Esophagus (tissue), 2 donors: Measurements from ENCODE around the gene RBM19. TPM values are rescaled to one million over a fixed set of nuclear protein-coding genes. Genes with fewer than 3 reads are reported as not detected.

Experiments
- H3K27ac ChIP-seq, 2 donors: one replicate each; pipeline ENCODE4 v1.5.1; 2013; ENCODE audit warnings: low read depth in 2 of 2, mild to moderate bottlenecking in 2 of 2, inconsistent platforms in 1 of 2, low read length in 1 of 2, moderate library complexity in 1 of 2
- H3K27me3 ChIP-seq, 2 donors: one replicate each; pipeline ENCODE4 v1.6.1; 2013; ENCODE audit warnings: low read length in 2 of 2, control low read depth in 1 of 2, mild to moderate bottlenecking in 1 of 2; ENCODE audit not compliant: insufficient read depth in 2 of 2, control insufficient read depth in 1 of 2
- H3K36me3 ChIP-seq, 2 donors: one replicate each; pipeline ENCODE4 v1.6.1; 2013; ENCODE audit warnings: low read length in 1 of 2; ENCODE audit not compliant: control insufficient read depth in 2 of 2, insufficient read depth in 2 of 2
- H3K4me1 ChIP-seq, 2 donors: one replicate each; pipeline ENCODE4 v1.6.1; 2013; ENCODE audit warnings: low read length in 1 of 2; ENCODE audit not compliant: control insufficient read depth in 2 of 2, insufficient read depth in 2 of 2
- H3K4me3 ChIP-seq, 2 donors: one replicate each; pipeline ENCODE4 v1.5.1; 2013; ENCODE audit warnings: low read length in 2 of 2, mild to moderate bottlenecking in 2 of 2, low read depth in 1 of 2, moderate library complexity in 1 of 2
- H3K9me3 ChIP-seq, 2 donors: one replicate each; pipeline ENCODE4 v1.6.1; 2013; ENCODE audit warnings: mild to moderate bottlenecking in 2 of 2, low read depth in 1 of 2, low read length in 1 of 2, moderate library complexity in 1 of 2; ENCODE audit not compliant: control insufficient read depth in 2 of 2, insufficient read depth in 1 of 2
- WGBS, 2 donors: extraction: QIAGEN DNeasy Blood & Tissue Kit; methylation state at CpG; one replicate each; pipeline ENCODE4 v1.1.7; 2013; 5-methylcytosine and 5-hydroxymethylcytosine counted together
- polyA plus RNA-seq, 2 donors: library from polyadenylated mRNA; stranded (reverse); fragments of 200-250 nt; gene quantifications; one replicate each; pipeline ENCODE4 v1.2.3, GENCODE V29; 2013
- donor health status: healthy with polysubstance abuse.
- donor health status: Bipolar disorder and iron deficiency.

RBM19 gene
- polyA plus RNA-seq, 2 donors: 10.2 to 18.5 TPM

DNA sequence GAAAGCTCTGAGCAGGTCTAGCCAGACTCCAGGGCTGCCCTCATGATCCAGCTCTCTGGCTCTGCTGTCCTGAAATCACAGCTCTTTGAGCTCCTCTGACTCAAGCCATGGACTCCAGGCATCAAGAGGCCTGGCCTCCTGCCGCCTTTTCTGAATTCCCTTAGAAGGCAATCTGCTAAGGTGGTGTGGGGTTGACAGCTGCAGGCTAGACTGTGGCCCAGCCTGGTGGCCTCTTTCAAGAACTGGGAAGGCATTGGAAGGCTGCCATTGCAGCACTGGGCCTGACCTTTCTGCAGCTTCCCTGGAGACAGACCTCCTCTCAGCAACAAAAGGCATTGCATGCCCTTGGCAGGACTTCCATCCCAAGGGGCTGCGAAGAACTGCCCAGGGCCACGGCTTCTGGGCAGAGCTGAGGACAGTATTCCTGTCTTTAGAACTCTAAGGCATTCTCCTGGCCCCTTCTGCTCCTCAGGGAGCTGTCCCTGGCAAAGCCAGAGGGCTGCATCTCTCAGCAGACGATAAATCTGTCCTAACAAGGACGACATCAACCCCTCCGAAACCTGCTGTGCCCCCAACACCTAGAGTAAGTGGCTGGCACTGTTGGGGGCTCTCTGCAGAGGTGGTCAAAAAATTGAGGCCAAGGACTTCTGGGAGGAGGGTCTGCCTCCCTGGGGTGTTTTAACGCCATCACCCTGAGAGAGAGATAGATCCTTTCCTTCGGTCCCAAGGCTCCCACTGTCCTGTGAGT is 115.6 kb downstream of the RBM19 start:
- Histone ChIP-seq H3K4me1 (no peaks in the 10 kb centered on the region), H3K4me3 (no peak overlapping the region), H3K27ac (no peak overlapping the region), H3K36me3 (peaks cover 2 to 12% of the 10 kb centered on the region in 2 donors), H3K27me3 (no peaks in the 10 kb centered on the region), H3K9me3 (no peaks in the 10 kb centered on the region)
- 83% methylated on average over 8 of the region's 8 CpGs for WGBS, 2 donors

DNA sequence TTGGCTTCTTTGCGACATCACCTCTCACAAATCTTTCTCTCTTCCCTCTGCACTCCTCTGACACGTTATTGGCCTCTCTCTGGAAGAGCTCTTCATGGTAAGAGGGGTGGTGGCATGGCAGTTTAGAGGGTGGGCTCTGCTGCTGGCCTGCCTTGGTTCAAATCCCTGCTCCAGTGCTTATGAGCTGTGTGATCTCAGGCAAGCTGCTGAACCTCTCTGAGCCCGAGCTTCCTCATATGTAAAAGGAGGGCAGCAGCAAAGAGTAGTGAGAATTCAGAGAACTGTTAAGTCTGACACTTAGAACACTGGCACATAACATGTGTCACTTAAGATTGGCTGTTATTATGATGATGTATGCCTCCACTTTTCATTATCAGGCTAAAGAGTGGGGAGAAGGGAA is 118.3 kb downstream of the RBM19 start:
- no peak overlapping the region for H3K4me3 ChIP-seq
- peaks cover 0 to 23% of the 10 kb centered on the region in 2 donors for H3K36me3 ChIP-seq
- no peaks in the 10 kb centered on the region for H3K9me3 ChIP-seq
- WGBS, 2 donors: 86 to 88% methylated on average over 3 of the region's 3 CpGs
- H3K4me1 ChIP-seq: no peaks in the 10 kb centered on the region
- H3K27me3 ChIP-seq: no peaks in the 10 kb centered on the region
- no peak overlapping the region for H3K27ac ChIP-seq

DNA sequence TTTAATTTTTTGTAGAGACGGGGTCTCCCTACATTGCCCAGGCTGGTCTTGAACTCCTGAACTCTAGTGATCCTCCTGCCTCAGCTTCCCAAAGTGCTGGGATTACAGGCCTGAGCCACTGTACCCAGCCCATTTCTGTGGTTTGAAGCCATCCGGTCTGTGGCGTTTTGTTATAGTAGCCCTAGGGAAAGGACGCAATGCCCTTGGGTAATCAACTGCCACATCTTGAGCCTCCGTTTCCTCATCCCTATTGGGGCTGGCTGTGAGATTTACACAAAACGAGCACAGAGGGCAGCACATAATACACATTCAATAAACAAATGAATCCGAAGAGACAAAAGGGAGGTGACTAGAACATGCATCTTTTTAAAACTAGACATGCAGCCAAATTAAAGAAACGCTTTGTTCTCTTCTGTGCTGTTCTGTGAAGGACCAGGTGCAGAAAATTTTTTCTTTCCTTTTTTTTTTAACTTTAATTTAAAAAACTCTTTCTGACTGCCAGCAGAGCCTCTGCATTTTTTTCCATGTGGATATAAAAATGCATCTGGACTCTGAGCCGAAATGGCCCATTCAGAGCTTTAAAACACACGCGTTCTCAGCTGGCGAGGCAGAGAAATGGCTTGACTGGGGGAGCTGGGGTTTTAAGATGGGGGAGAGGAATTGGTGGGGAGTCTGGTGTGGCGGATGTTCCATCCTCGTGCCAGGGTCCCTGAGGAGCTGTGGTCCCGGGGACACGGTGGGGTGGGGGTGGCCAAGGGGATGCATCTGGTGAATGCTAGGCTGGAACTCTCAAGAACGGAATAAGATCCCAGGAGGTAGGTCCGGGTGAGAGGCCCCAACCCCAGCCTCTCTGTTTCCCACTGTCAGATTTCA is 119.0 kb downstream of the RBM19 start:
- no peaks in the 10 kb centered on the region for H3K9me3 ChIP-seq
- no peaks in the 10 kb centered on the region for H3K4me1 ChIP-seq
- peaks cover 0 to 22% of the 10 kb centered on the region in 2 donors for H3K36me3 ChIP-seq
- no peak overlapping the region for H3K27ac ChIP-seq
- WGBS, 2 donors: 89 to 92% methylated on average over 18 of the region's 18 CpGs
- H3K4me3 ChIP-seq: no peak overlapping the region
- no peaks in the 10 kb centered on the region for H3K27me3 ChIP-seq

DNA sequence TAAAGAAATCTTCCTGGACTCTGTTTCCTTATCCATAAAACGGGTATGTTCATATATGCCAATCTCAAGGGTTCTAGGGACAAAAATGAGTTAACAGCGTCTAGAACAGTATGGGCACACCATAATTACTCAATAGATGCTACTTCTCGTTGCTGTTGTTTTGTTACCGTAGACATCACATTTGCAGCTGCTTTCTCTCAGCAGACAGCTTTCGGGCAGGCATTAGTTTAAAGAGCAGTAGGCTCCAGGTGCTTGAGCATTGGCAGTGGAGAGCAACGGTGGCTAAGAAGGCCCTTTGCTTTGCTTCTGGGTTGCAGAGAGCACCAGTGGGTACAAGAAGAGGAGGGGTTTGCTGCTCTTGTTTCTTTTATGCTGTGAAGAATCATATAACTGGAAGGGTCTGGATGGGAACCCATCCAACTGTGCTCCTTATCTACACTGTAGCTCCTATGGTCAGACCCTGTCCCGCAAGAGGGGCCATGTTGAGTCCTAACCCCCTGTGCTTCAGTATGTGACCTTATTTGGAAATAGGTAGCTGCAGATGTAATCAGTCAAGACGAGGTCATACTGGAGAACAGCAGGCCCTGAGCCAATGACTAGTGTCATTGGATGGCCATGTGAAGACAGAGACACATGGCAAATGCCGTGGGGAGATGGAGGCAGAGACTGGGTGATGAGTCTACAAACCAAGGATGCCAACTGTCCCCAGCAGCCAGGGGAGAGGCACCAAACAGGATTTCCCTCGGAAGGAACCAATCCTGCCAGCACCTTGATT is 120.0 kb downstream of the RBM19 start:
- H3K27ac ChIP-seq: no peak overlapping the region
- no peaks in the 10 kb centered on the region for H3K4me1 ChIP-seq
- no peaks in the 10 kb centered on the region for H3K9me3 ChIP-seq
- no peaks in the 10 kb centered on the region for H3K27me3 ChIP-seq
- WGBS, 2 donors: 86 to 88% methylated on average over 10 of the region's 10 CpGs
- H3K36me3 ChIP-seq: peaks cover 0 to 23% of the 10 kb centered on the region in 2 donors
- no peak overlapping the region for H3K4me3 ChIP-seq

DNA sequence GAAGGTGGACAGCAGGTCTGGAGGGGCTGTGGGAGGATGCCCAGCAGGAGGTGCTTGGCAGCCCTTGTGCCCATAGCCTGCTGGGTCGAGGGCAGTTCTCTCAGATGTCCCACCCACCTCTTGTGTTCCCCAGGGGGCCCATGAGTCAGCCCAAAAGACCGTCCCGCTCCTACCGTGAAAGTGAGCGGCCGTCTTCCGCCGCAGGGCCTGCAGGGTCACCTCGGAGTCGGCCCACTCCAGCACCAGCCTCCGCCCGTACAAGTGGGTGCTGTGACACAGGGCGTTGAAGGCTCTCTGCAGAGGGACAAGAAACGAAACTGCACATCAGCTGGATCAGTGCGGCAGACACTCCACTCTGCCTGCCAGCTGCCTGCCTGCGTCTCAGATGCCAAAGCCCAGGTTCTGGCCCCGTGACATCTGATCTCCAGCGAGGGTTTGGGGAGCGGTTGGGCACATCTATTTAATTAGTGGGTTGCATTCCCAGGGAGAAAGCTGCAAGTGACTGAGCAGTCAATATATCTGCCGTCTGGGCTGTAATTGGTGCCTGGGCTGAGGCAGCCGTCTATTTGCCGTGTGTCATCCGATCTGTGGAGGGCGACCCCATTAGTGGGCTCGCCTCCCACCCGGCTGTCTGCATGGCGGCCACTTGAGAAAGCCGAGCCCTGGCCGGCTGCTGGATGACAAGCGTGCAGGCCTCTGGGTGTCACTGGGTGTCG is 121.5 kb downstream of the RBM19 start:
- H3K4me3 ChIP-seq: no peak overlapping the region
- H3K27me3 ChIP-seq: no peaks in the 10 kb centered on the region
- no peak overlapping the region for H3K27ac ChIP-seq
- WGBS, 2 donors: 92 to 93% methylated on average over 31 of the region's 31 CpGs
- no peaks in the 10 kb centered on the region for H3K9me3 ChIP-seq
- H3K4me1 ChIP-seq: no peaks in the 10 kb centered on the region
- H3K36me3 ChIP-seq: peaks cover 0 to 23% of the 10 kb centered on the region in 2 donors

DNA sequence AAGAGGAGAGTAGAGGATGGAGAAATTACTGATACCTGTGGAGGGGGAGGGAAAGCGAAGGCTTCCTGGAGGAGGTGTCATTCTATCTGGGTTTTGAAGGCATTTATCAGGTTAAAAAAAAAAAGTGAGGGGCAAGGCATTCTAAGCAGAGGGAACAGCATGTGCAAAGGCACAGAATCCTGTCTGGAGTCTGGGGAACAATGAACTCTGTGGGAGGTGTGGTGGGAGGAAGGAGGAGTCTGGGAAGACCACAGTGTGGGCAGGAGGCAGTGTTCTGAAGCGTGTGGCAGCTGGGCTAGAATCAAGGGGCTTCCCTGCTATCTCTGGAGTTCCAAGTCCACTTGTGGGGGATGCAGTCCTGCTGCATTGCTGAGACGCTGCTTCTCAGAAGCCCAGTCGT is 123.4 kb downstream of the RBM19 start:
- 93 to 94% methylated on average over 4 of the region's 4 CpGs for WGBS, 2 donors
- Histone ChIP-seq H3K27me3 (no peaks in the 10 kb centered on the region), H3K4me3 (no peak overlapping the region), H3K27ac (no peak overlapping the region), H3K9me3 (no peaks in the 10 kb centered on the region), H3K4me1 (no peaks in the 10 kb centered on the region), H3K36me3 (peaks cover 0 to 29% of the 10 kb centered on the region in 2 donors)

DNA sequence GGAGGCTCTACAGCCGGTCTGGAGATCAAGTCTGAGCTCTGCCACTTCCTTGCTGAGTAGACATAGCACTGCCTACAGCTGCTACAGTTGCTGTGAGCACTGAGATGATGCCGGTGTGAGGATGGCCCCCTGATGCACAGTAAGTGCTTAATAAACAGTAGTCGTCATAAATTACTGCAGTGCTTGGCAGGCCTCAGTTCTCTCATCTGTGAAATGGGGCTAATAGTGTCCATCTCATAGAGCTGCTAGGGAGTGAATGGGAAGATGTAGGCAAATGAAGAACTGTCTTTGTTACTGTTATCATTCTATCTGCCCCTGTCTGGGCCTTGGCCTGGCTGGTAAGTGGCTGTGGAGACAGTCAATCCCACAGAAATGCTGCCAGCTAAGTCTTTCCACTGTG is 124.3 kb downstream of the RBM19 start:
- peaks cover 0 to 29% of the 10 kb centered on the region in 2 donors for H3K36me3 ChIP-seq
- WGBS, 2 donors: 88 to 90% methylated on average over 3 of the region's 3 CpGs
- no peak overlapping the region for H3K4me3 ChIP-seq
- no peaks in the 10 kb centered on the region for H3K4me1 ChIP-seq
- no peaks in the 10 kb centered on the region for H3K9me3 ChIP-seq
- no peak overlapping the region for H3K27ac ChIP-seq
- H3K27me3 ChIP-seq: no peaks in the 10 kb centered on the region

DNA sequence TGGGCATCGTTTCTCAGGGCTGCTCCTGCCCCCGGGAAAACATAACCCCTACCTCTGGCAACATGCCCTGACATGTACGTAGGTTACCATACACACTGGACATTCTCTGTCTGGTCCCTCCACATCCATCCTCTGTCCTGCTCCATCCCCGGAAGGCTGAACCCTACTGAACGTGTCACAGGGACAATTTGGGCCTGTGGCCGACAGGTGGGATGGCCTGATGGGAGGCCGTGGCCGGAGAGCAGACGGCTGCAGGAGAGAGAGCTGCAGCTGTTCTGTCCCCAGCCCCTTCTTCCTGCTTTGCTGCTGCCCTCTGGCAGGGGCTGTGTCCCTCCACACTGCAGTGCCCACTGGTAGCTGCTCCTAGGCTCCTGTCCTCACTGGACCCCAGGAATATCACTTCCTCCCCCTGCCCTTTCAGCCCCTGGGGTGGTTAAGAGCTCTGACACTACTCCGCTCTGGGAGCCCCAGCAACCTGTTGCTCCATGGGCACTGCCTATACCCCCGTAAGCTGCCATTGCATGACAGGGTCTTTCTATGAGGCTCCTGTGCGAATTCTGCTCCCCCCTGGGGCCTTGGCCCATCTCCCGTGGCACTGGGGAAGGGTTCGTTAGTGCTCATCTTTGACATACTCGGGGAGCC is 125.6 kb downstream of the RBM19 start:
- Histone ChIP-seq H3K4me1 (no peaks in the 10 kb centered on the region), H3K9me3 (no peaks in the 10 kb centered on the region), H3K27ac (no peak overlapping the region), H3K4me3 (no peak overlapping the region), H3K36me3 (peaks cover 0 to 23% of the 10 kb centered on the region in 2 donors), H3K27me3 (no peaks in the 10 kb centered on the region)
- WGBS, 2 donors: 88 to 89% methylated on average over 15 of the region's 15 CpGs
